COR-L47 (cell line): ENCODE measurements around the gene TNFRSF13B.
"Not testable (repeated sequence)": the region's sequence is repeated elsewhere in the genome, so short reads cannot be mapped to it uniquely, and the experiment has no call there.

ENCODE experiments used
- DNase-seq: peaks from one replicate; lab custom pipeline; 2025; lab: John Stamatoyannopoulos, UW

The TNFRSF13B gene

GRCh38 chr17:16909472-16910246 is 62.3 kb downstream of the TNFRSF13B start:
- no peak for DNase-seq

- no peak for DNase-seq
Measured at GRCh38 chr17:16908273-16908672, 63.6 kb downstream of the TNFRSF13B start.

GRCh38 chr17:16906680-16907079 is 65.2 kb downstream of the TNFRSF13B start:
- no peak for DNase-seq

- DNase-seq, result no peak
Measured at GRCh38 chr17:16905593-16906191, 66.2 kb downstream of the TNFRSF13B start.

- not testable (repeated sequence) for DNase-seq
Measured at GRCh38 chr17:16903070-16903469, 68.8 kb downstream of the TNFRSF13B start.

GRCh38 chr17:16900288-16900882 is 71.5 kb downstream of the TNFRSF13B start:
- no peak for DNase-seq

- not testable (repeated sequence) for DNase-seq
Measured at GRCh38 chr17:16897211-16897896, 74.6 kb downstream of the TNFRSF13B start.

- DNase-seq, result not testable (repeated sequence)
Measured at GRCh38 chr17:16896235-16896634, 75.7 kb downstream of the TNFRSF13B start.

- not testable (repeated sequence) for DNase-seq
Measured at GRCh38 chr17:16893527-16893926, 78.4 kb downstream of the TNFRSF13B start.

- DNase-seq, result not testable (repeated sequence)
Measured at GRCh38 chr17:16892876-16893454, 79.0 kb downstream of the TNFRSF13B start.

GRCh38 chr17:16889088-16889465 is 82.8 kb downstream of the TNFRSF13B start:
- DNase-seq, result no peak
